Mammary epithelial cell (primary cell): ENCODE measurements around the gene TSACC.

Experiments
- EZH2 ChIP-seq: IDR thresholded peaks from 2 replicates; pipeline ENCODE4 v1.6.1; 2012; ENCODE audit warnings: low read length, inconsistent platforms, borderline replicate concordance
- TF ChIP-seq, protein P1 (sequence below), 2 donors: IDR thresholded peaks in 1 of 2; conservative IDR thresholded peaks in 1 of 2; 2 replicates each; pipeline ENCODE4 v1.5.1; 2011 to 2012; ENCODE audit warnings: inconsistent platforms in 2 of 2, low read length in 2 of 2, mild to moderate bottlenecking in 2 of 2, control low read depth in 1 of 2, low read depth in 1 of 2; ENCODE audit not compliant: insufficient read depth in 1 of 2; ENCODE audit errors: extremely low read depth in 1 of 2

DNA sequence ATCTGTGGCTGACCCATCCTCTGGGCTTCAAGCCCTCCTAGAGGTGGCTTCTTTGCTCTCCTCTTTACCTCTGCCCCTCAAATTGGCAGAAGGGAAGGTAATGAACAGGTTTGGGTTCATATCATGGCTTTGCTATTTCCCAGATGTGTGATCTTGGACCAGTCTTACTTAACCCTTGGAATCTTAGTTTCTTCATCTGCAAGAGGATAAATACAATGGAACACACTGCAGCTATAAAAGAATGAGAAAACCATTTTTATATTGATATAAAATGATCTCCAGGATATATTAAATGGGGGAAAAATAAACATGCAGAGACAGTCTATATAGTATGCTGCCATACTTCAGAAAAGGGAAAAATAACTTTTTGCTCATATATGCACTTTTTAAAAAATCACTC is 48.5 kb upstream of the TSACC start:
- TF ChIP-seq, protein P1, sequence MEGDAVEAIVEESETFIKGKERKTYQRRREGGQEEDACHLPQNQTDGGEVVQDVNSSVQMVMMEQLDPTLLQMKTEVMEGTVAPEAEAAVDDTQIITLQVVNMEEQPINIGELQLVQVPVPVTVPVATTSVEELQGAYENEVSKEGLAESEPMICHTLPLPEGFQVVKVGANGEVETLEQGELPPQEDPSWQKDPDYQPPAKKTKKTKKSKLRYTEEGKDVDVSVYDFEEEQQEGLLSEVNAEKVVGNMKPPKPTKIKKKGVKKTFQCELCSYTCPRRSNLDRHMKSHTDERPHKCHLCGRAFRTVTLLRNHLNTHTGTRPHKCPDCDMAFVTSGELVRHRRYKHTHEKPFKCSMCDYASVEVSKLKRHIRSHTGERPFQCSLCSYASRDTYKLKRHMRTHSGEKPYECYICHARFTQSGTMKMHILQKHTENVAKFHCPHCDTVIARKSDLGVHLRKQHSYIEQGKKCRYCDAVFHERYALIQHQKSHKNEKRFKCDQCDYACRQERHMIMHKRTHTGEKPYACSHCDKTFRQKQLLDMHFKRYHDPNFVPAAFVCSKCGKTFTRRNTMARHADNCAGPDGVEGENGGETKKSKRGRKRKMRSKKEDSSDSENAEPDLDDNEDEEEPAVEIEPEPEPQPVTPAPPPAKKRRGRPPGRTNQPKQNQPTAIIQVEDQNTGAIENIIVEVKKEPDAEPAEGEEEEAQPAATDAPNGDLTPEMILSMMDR (conservative IDR thresholded peaks at IDR 0.05 in 1 of 2, IDR thresholded peaks at IDR 0.05 in 1 of 2; ENCODE audit: extremely low read depth in 1 of 2, insufficient read depth in 1 of 2, low read depth in 1 of 2, low read length in 2 of 2), result no peak
- TF ChIP-seq EZH2, result no peak
